Gastroesophageal sphincter (tissue), 4 donors: ENCODE data around the gene SSTR3. TPM values are rescaled to one million over a fixed set of nuclear protein-coding genes. Genes with fewer than 3 reads are reported as not detected.

Experiments
- ATAC-seq: fragments of 150-250 bp; one replicate; pipeline ENCODE4 v1.9.1; 2016; ENCODE audit warnings: mild to moderate bottlenecking, moderate library complexity
- H3K27ac ChIP-seq, 4 donors: fragments of 200-600 bp; sonication (generic) in 3 of 4; 1 replicate in 3 of 4; 2 replicates in 1 of 4; pipeline ENCODE4 v1.5.1; 2016 to 2019
- H3K27me3 ChIP-seq: fragments of 200-600 bp; sonication (generic); one replicate; pipeline ENCODE4 v1.5.1; 2019
- H3K36me3 ChIP-seq, 2 donors: fragments of 200-600 bp; sonication (generic); one replicate each; pipeline ENCODE4 v1.5.1; 2019; ENCODE audit warnings: control low read depth in 1 of 2
- H3K4me1 ChIP-seq, 3 donors: fragments of 200-600 bp; sonication (generic); 1 replicate in 2 of 3; 2 replicates in 1 of 3; pipeline ENCODE4 v1.5.1; 2016 to 2019; ENCODE audit warnings: control low read depth in 2 of 3
- H3K4me3 ChIP-seq, 2 donors: fragments of 200-600 bp; sonication (generic); one replicate each; pipeline ENCODE4 v1.5.1; 2019; ENCODE audit warnings: mild to moderate bottlenecking in 1 of 2, moderate library complexity in 1 of 2
- H3K9me3 ChIP-seq, 3 donors: fragments of 200-600 bp; sonication (generic); one replicate each; pipeline ENCODE4 v1.5.1; 2017 to 2019; ENCODE audit warnings: control low read depth in 2 of 3
- CTCF ChIP-seq, 4 experiments: fragments of 200-600 bp in 2 of 4; fragments of 450-650 bp in 2 of 4; sonication (generic) in 1 of 4; IDR thresholded peaks; one replicate each; pipeline ENCODE4 v1.5.1; 2017 to 2019; ENCODE audit warnings: antibody characterized with exemption in 4 of 4, mild to moderate bottlenecking in 2 of 4, moderate library complexity in 2 of 4
- EP300 ChIP-seq: sonication (generic); formaldehyde crosslinking; IDR thresholded peaks from one replicate; pipeline ENCODE4 v1.6.1; 2017; ENCODE audit warnings: antibody characterized with exemption, mild to moderate bottlenecking
- POLR2A ChIP-seq, 2 donors: fragments of 450-650 bp; IDR thresholded peaks; one replicate each; pipeline ENCODE4 v1.6.1; 2017; ENCODE audit warnings: antibody characterized with exemption in 2 of 2, mild to moderate bottlenecking in 2 of 2, moderate library complexity in 1 of 2
- POLR2AphosphoS5 ChIP-seq: sonication (generic); formaldehyde crosslinking; IDR thresholded peaks from one replicate; pipeline ENCODE4 v1.6.1; 2017; ENCODE audit warnings: antibody characterized with exemption
- WGBS, 2 donors: methylation state at CpG; one replicate each; pipeline ENCODE4 v1.1.5; 2018; ENCODE audit warnings: low coverage in 1 of 2; 5-methylcytosine and 5-hydroxymethylcytosine counted together
- total RNA-seq, 4 donors: library from RNA; depleted of rRNA; stranded (reverse); fragments of >200 nt; gene quantifications; one replicate each; pipeline ENCODE4 v1.1.0, GENCODE V29; 2016

Gene SSTR3
- total RNA-seq, 4 donors from 2014 or later, result not detected

GRCh38 chr22:37163575-37164504 is 48.4 kb downstream of the SSTR3 start:
- Histone ChIP-seq H3K27me3 (peaks cover 38% of the 10 kb centered on the region), H3K9me3 (no peaks in the 10 kb centered on the region), H3K27ac (no peak overlapping the region), H3K4me3 (no peak overlapping the region), H3K36me3 (no peaks in the 10 kb centered on the region), H3K4me1 (peaks cover 0 to 26% (median 10%) of the 10 kb centered on the region in 3 donors)
- WGBS, 2 donors, result 60% methylated on average over 2 of the region's 22 CpGs; no CpG with 5 or more reads in 1 of the 2 donors
- TF ChIP-seq POLR2A (IDR thresholded peaks at IDR 0.05) (no peak), POLR2AphosphoS5 (no peak), CTCF (IDR thresholded peaks at IDR 0.05) (no peak), EP300 (no peak)
- no peak for ATAC-seq

- TF ChIP-seq EP300 (no peak), POLR2A (IDR thresholded peaks at IDR 0.05) (no peak)
- Histone ChIP-seq H3K36me3 (no peaks in the 10 kb centered on the region), H3K4me3 (no peak overlapping the region), H3K27ac (no peak overlapping the region), H3K9me3 (no peaks in the 10 kb centered on the region), H3K4me1 (peaks cover 0 to 19% (median 8%) of the 10 kb centered on the region in 3 donors), H3K27me3 (peaks cover 45% of the 10 kb centered on the region)
- WGBS, 2 donors, result no CpG with 5 or more reads among the region's 5 CpGs
- ATAC-seq, result no peak
Observed at GRCh38 chr22:37163096-37163489, 49.2 kb downstream of the SSTR3 start.

GRCh38 chr22:37162221-37163095 is 49.8 kb downstream of the SSTR3 start:
- H3K4me3 ChIP-seq, result no peak overlapping the region
- H3K9me3 ChIP-seq, result no peaks in the 10 kb centered on the region
- no peak for ATAC-seq
- H3K27ac ChIP-seq, result no peak overlapping the region
- 52 to 62% methylated on average over 4 to 6 of the region's 11 CpGs for WGBS, 2 donors
- TF ChIP-seq POLR2A (IDR thresholded peaks at IDR 0.05) (no peak), EP300 (no peak), CTCF (IDR thresholded peaks at IDR 0.05) (no peak), POLR2AphosphoS5 (no peak)
- peaks cover 51% of the 10 kb centered on the region for H3K27me3 ChIP-seq
- peaks cover 0 to 13% (median 4%) of the 10 kb centered on the region in 3 donors for H3K4me1 ChIP-seq
- no peaks in the 10 kb centered on the region for H3K36me3 ChIP-seq

GRCh38 chr22:37161443-37161842 is 50.8 kb downstream of the SSTR3 start:
- Histone ChIP-seq H3K36me3 (no peaks in the 10 kb centered on the region), H3K4me3 (no peak overlapping the region), H3K4me1 (peaks cover 0 to 3% (median 0%) of the 10 kb centered on the region in 3 donors), H3K27me3 (peaks cover 61% of the 10 kb centered on the region), H3K27ac (no peak overlapping the region), H3K9me3 (no peaks in the 10 kb centered on the region)
- WGBS, 2 donors, result no CpG with 5 or more reads among the region's 2 CpGs
- no peak for TF ChIP-seq CTCF (IDR thresholded peaks at IDR 0.05)
- TF ChIP-seq EP300, result no peak
- TF ChIP-seq POLR2A (IDR thresholded peaks at IDR 0.05), result no peak
- no peak for TF ChIP-seq POLR2AphosphoS5
- no peak for ATAC-seq

- Histone ChIP-seq H3K4me1 (no peaks in the 10 kb centered on the region), H3K27me3 (peaks cover 71% of the 10 kb centered on the region), H3K9me3 (no peaks in the 10 kb centered on the region), H3K4me3 (no peak overlapping the region), H3K27ac (no peak overlapping the region), H3K36me3 (no peaks in the 10 kb centered on the region)
- ATAC-seq, result no peak
- 26% methylated on average over 5 of the region's 6 CpGs; no CpG with 5 or more reads in 1 of the 2 donors for WGBS, 2 donors
- TF ChIP-seq POLR2A (IDR thresholded peaks at IDR 0.05) (no peak), CTCF (IDR thresholded peaks at IDR 0.05) (no peak), POLR2AphosphoS5 (no peak), EP300 (no peak)
Observed at GRCh38 chr22:37160027-37160426, 52.2 kb downstream of the SSTR3 start.
